Measurements from ENCODE around the gene CPEB2. TPM values are rescaled to one million over a fixed set of nuclear protein-coding genes. Genes with fewer than 3 reads are reported as not detected.

Gene CPEB2
- total and polyA plus RNA-seq, 2 of the 8 experiments (the other 6 are each of a cell fraction or from before 2014, with no cell fraction given): 0.39 to 1.9 TPM

- TF ChIP-seq CHD1 (IDR thresholded peaks at IDR 0.05; ENCODE audit: low read depth, low read length) (no peak), BACH1 (IDR thresholded peaks at IDR 0.05; ENCODE audit: low read length) (no peak), ZNF274 (IDR thresholded peaks at IDR 0.05; ENCODE audit: borderline replicate concordance, extremely low read depth, low read length) (no peak), SIX5 (IDR thresholded peaks at IDR 0.05; ENCODE audit: low read depth, low read length) (no peak), MAFK (IDR thresholded peaks at IDR 0.05; ENCODE audit: low read depth, low read length) (no peak)
These were observed 35.8 kb downstream of the CPEB2 start (continued) for GRCh38 chr4:15037923-15038541.

Measured in H1 (cell line).